ENCODE results near the gene ZFP62.
A peak's percentile ranks its signal among the peaks of the same experiment; 100 is the strongest.

Gene ZFP62

GRCh38 chr5:180860887-180861822 is at the start of gene ZFP62:
Gene ZFP62, minus strand, starts transcription at chr5:180861276. Its CDS starts 57 bp downstream, at chr5:180861219.
- H3K36me3 ChIP-seq = peaks cover 3 to 18% (median 8%) of the 10 kb centered on the region in 11 experiments; a peak in 15 of 22 replicates
- peak within 1 kb of the TSS; percentile 89 to 95 (median 93) for H3K4me2 ChIP-seq
- H3K9ac ChIP-seq = peak within 1 kb of the TSS; percentile 90 to 95 (median 92)
- H4K20me1 ChIP-seq = no peaks in the 10 kb centered on the region
- peak within 1 kb of the TSS; percentile 86 to 96 (median 94) for H3K27ac ChIP-seq
- H3K27me3 ChIP-seq = no peaks in the 10 kb centered on the region
- H3K9me3 ChIP-seq (replicated peaks in 1 of 11) = no peaks in the 10 kb centered on the region
- H3K4me1 ChIP-seq = peaks cover 0 to 32% (median 14%) of the 10 kb centered on the region in 10 experiments; a peak in 19 of 20 replicates
- peak within 1 kb of the TSS; percentile 72 to 97 (median 90) for H3K4me3 ChIP-seq
- no peak for TF ChIP-seq Cebpa-rat (IDR thresholded peaks at IDR 0.05)

- Histone ChIP-seq H4K20me1 (no peaks in the 10 kb centered on the region), H3K9me3 (replicated peaks in 1 of 11) (peaks cover 12 to 57% (median 37%) of the 10 kb centered on the region in 11 experiments), H3K4me2 (peak overlapping the region in 5 of 11 experiments; percentile 64 to 76 (median 70); a peak in 8 of 22 replicates), H3K9ac (no peak overlapping the region), H3K4me3 (no peak overlapping the region), H3K4me1 (peaks cover 18 to 41% (median 31%) of the 10 kb centered on the region in 10 experiments), H3K27ac (peak overlapping the region in 5 of 11 experiments; percentile 70 to 79 (median 77); a peak in 5 of 22 replicates), H3K36me3 (peaks cover 0 to 11% (median 0%) of the 10 kb centered on the region in 11 experiments; a peak in 1 of 22 replicates), H3K27me3 (no peaks in the 10 kb centered on the region)
- no peak for TF ChIP-seq Cebpa-rat (IDR thresholded peaks at IDR 0.05)
These were observed 49.7 kb upstream of the ZFP62 start for GRCh38 chr5:180910735-180911134.

DNA sequence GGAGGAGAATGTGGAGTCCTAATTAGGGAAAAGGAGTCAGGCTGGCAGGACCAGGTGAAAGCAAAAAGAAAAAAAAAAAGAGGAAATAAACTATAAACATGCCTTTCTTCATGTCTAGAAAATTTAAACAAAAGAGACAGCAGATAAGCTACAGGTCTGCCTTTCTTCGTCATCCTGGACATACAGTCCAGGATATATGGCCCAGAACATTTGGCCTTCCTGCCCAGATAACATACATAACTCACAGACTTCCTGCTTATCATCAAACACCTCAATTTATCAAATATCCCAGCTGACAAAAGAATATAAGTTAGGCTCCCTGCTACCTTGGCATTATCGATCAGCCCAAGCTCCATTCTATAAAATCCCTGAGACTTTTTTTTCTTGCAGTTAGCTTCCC is 49.1 kb upstream of the ZFP62 start:
- TF ChIP-seq Cebpa-rat (IDR thresholded peaks at IDR 0.05) = no peak
- Histone ChIP-seq H3K9ac (peak overlapping the region in 4 of 11 experiments; percentile 24 to 53 (median 39); a peak in 5 of 22 replicates), H3K4me1 (peaks cover 18 to 35% (median 29%) of the 10 kb centered on the region in 10 experiments), H3K9me3 (replicated peaks in 1 of 11) (peaks cover 12 to 51% (median 36%) of the 10 kb centered on the region in 11 experiments), H3K27ac (peak overlapping the region in 10 of 11 experiments; percentile 34 to 79 (median 69); a peak in 18 of 22 replicates), H3K36me3 (peaks cover 0 to 11% (median 0%) of the 10 kb centered on the region in 11 experiments; a peak in 1 of 22 replicates), H4K20me1 (no peaks in the 10 kb centered on the region), H3K4me2 (peak overlapping the region; percentile 32 to 78 (median 64); a peak in 19 of 22 replicates), H3K4me3 (no peak overlapping the region), H3K27me3 (no peaks in the 10 kb centered on the region)

DNA sequence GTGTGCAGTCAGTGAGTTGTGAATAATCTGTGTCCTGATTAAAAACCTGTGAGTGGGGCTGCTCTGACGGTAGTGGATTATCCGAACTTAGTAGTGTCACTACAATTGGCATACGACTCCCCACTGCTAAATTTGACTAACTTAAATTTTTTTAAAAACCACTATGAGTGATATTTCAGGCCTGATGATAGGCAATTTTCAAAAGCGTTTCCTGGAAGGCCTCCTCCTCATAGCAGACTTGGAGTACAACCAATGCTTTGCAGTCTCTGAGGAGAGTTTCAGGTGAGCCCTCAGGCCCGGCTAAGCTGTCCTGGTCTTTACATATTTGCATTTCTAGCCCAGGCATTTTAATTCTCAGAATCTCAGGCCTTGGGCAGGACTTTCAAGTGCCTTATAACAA is 48.7 kb upstream of the ZFP62 start:
- Histone ChIP-seq H3K9ac (peak overlapping the region in 5 of 11 experiments; percentile 24 to 56 (median 47); a peak in 7 of 22 replicates), H3K4me3 (peak overlapping the region in 3 of 10 experiments; percentile 8 to 29 (median 28); a peak in 3 of 20 replicates), H3K4me2 (peak overlapping the region; percentile 32 to 78 (median 64); a peak in 21 of 22 replicates), H3K27ac (peak overlapping the region in 10 of 11 experiments; percentile 34 to 79 (median 69); a peak in 18 of 22 replicates), H3K27me3 (no peaks in the 10 kb centered on the region), H3K36me3 (peaks cover 0 to 11% (median 0%) of the 10 kb centered on the region in 11 experiments; a peak in 1 of 22 replicates), H4K20me1 (no peaks in the 10 kb centered on the region), H3K4me1 (peaks cover 18 to 31% (median 27%) of the 10 kb centered on the region in 10 experiments), H3K9me3 (replicated peaks in 1 of 11) (peaks cover 12 to 47% (median 32%) of the 10 kb centered on the region in 11 experiments)
- no peak for TF ChIP-seq Cebpa-rat (IDR thresholded peaks at IDR 0.05)

DNA sequence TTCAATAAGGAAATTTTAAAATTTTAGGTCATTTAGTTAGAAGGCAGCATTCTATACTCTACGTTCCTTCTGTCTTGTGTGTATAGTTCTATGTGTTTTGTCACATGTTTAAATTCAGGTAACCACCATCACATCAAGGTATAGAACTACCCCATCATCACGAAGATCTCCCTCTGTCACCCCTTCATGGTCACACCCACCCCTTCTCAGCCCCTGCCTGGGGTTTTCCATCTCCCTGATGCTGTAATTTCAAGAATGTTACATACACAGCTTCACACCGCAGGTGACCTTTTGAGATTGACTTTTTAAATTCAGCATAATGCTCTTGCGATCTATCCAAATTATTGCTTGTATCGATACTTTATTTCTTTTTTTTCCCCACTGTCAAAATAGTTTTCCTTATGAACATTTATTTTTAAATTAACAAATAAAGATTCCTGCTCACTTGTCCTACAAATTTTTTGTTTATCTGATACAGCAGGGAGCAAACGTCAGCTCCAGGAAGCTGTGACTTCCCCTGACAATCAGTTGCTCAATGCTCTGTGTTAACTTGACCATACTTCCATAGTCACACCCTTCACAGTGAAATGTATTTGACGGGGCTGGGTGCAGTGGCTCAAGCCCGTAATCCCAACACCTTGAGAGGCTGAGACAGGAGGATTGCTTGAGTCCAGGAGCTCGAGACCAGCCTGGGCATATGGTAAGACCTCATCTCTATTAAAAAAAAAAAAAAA is 48.1 kb upstream of the ZFP62 start:
- peak in 4 of 11 experiments; percentile 30 to 45 (median 40); a peak in 5 of 22 replicates for TF ChIP-seq Cebpa-rat (IDR thresholded peaks at IDR 0.05)
- peak overlapping the region in 10 of 11 experiments; percentile 34 to 79 (median 69); a peak in 19 of 22 replicates for H3K27ac ChIP-seq

GRCh38 chr5:180908400-180908799 is 47.3 kb upstream of the ZFP62 start:
- Histone ChIP-seq H3K9ac (peak overlapping the region in 3 of 11 experiments; percentile 4 to 47 (median 31); a peak in 4 of 22 replicates), H3K9me3 (replicated peaks in 1 of 11) (peaks cover 10 to 36% (median 23%) of the 10 kb centered on the region in 11 experiments), H3K36me3 (peaks cover 0 to 11% (median 0%) of the 10 kb centered on the region in 11 experiments; a peak in 1 of 22 replicates), H3K4me1 (peaks cover 18 to 31% (median 26%) of the 10 kb centered on the region in 10 experiments), H3K27me3 (no peaks in the 10 kb centered on the region), H3K27ac (peak overlapping the region in 10 of 11 experiments; percentile 34 to 79 (median 69); a peak in 17 of 22 replicates), H3K4me2 (peak overlapping the region; percentile 34 to 78 (median 64); a peak in 21 of 22 replicates), H3K4me3 (peak overlapping the region in 1 of 10 experiments; percentile 4; a peak in 1 of 20 replicates), H4K20me1 (no peaks in the 10 kb centered on the region)
- no peak for TF ChIP-seq Cebpa-rat (IDR thresholded peaks at IDR 0.05)

More for the DNA sequence above, 48.1 kb upstream of the ZFP62 start:
- peaks cover 12 to 43% (median 31%) of the 10 kb centered on the region in 11 experiments for H3K9me3 ChIP-seq (replicated peaks in 1 of 11)
- peak overlapping the region; percentile 34 to 78 (median 64) for H3K4me2 ChIP-seq
- no peaks in the 10 kb centered on the region for H3K27me3 ChIP-seq
- H3K4me3 ChIP-seq = peak overlapping the region in 3 of 10 experiments; percentile 8 to 29 (median 28); a peak in 2 of 20 replicates
- peak overlapping the region in 6 of 11 experiments; percentile 4 to 56 (median 39); a peak in 9 of 22 replicates for H3K9ac ChIP-seq
- peaks cover 18 to 31% (median 26%) of the 10 kb centered on the region in 10 experiments for H3K4me1 ChIP-seq
- no peaks in the 10 kb centered on the region for H4K20me1 ChIP-seq
- H3K36me3 ChIP-seq = peaks cover 0 to 11% (median 0%) of the 10 kb centered on the region in 11 experiments; a peak in 1 of 22 replicates

- Histone ChIP-seq H3K27me3 (no peaks in the 10 kb centered on the region), H3K27ac (no peak overlapping the region), H3K4me3 (no peak overlapping the region), H3K36me3 (no peaks in the 10 kb centered on the region), H4K20me1 (no peaks in the 10 kb centered on the region), H3K9me3 (replicated peaks in 1 of 11) (peaks cover 0 to 11% (median 7%) of the 10 kb centered on the region in 11 experiments; a peak in 11 of 22 replicates), H3K4me1 (0 out of 20 replicates have a peak, but pooled peaks cover 0 to 7% (median 0%) of the 10 kb centered on the region in 10 experiments), H3K4me2 (no peak overlapping the region), H3K9ac (no peak overlapping the region)
- TF ChIP-seq Cebpa-rat (IDR thresholded peaks at IDR 0.05) = no peak
These were observed 40.4 kb upstream of the ZFP62 start for GRCh38 chr5:180901319-180902009.
